HCT116 (cell line): ENCODE results near the gene CRYBA4. TPM values are rescaled to one million over a fixed set of nuclear protein-coding genes. Genes with fewer than 3 reads are reported as not detected.

Source experiments
- ATAC-seq: fragments of 200-7000 bp; cut with Tn5 transposase; 2 replicates; pipeline ENCODE4 v1.9.1; 2020; ENCODE audit warnings: mild to moderate bottlenecking, moderate library complexity
- BruUV-seq: library from RNA; stranded (reverse); fragments of 400-500 nt; replicated peaks from 2 replicates; lab custom pipeline; 2021; lab: Mats Ljungman, UMichigan
- CTCF ChIA-PET: fragments of 300-600 bp; sonication (Branson Sonifier 250); formaldehyde crosslinking; loops from one replicate; lab custom pipeline; 2021; ENCODE audit warnings: antibody characterized with exemption; lab: Charles Lee
- POLR2A ChIA-PET: fragments of 300-600, 350-600 bp; sonication (Branson Sonifier 250); formaldehyde crosslinking; loops from one replicate; lab custom pipeline; 2021; ENCODE audit warnings: antibody characterized with exemption; lab: Charles Lee
- RAD21 ChIA-PET, 2 experiments: fragments of 300-600 bp; sonication (Branson Sonifier 250); formaldehyde crosslinking; loops; one replicate each; lab custom pipeline; 2023; ENCODE audit warnings: low total read pairs in 2 of 2; ENCODE audit not compliant: uncharacterized antibody in 2 of 2, unreplicated experiment in 2 of 2, low non-redundant PET in 1 of 2; lab: Charles Lee
- DNase-seq: peaks from one replicate; pipeline ENCODE4 v3.0.0-alpha.2; 2010; ENCODE audit warnings: low read depth, low spot score
- H2AFZ ChIP-seq: fragments of 200-600 bp; shearing (Covaris generic), sonication (generic); 2 replicates; pipeline ENCODE4 v1.6.1; 2017; ENCODE audit warnings: low read depth, mixed run types, mixed read lengths, antibody characterized with exemption, low read length; ENCODE audit not compliant: poor library complexity, severe bottlenecking
- H3K27ac ChIP-seq: 2 replicates; pipeline ENCODE4 v1.5.1; 2012; ENCODE audit warnings: low read depth, low read length
- H3K27me3 ChIP-seq: fragments of 200-600 bp; sonication (generic); 2 replicates; pipeline ENCODE4 v1.6.1; 2016; ENCODE audit warnings: mixed run types, low read length, mixed read lengths; ENCODE audit not compliant: insufficient read depth
- H3K36me3 ChIP-seq, 2 experiments: fragments of 200-500 bp in 1 of 2; fragments of 200-600 bp in 1 of 2; sonication (Bioruptor generic) in 1 of 2; sonication (generic) in 1 of 2; 2 replicates each; pipeline versions ENCODE4 v1.5.1 to v1.6.1; 2014 to 2016; ENCODE audit warnings: low read length in 2 of 2, inconsistent platforms in 1 of 2, mixed read lengths in 1 of 2, mixed run types in 1 of 2; ENCODE audit not compliant: insufficient read depth in 2 of 2, control insufficient read depth in 1 of 2
- H3K4me1 ChIP-seq, 2 experiments: fragments of 200-600 bp in 1 of 2; sonication (generic) in 1 of 2; 2 replicates each; pipeline versions ENCODE4 v1.5.1 to v1.6.1; 2012 to 2017; ENCODE audit warnings: low read length in 2 of 2, inconsistent platforms in 1 of 2, mild to moderate bottlenecking in 1 of 2, mixed read lengths in 1 of 2, mixed run types in 1 of 2, moderate library complexity in 1 of 2; ENCODE audit not compliant: insufficient read depth in 2 of 2, control insufficient read depth in 1 of 2
- H3K4me2 ChIP-seq: fragments of 200-600 bp; sonication (generic); 2 replicates; pipeline ENCODE4 v1.6.1; 2017; ENCODE audit warnings: mixed run types, low read length, mixed read lengths
- H3K4me3 ChIP-seq, 2 experiments: fragments of 200-600 bp in 1 of 2; sonication (generic) in 1 of 2; replicated peaks in 1 of 2; 2 replicates each; pipeline ENCODE4 v1.5.1; 2011 to 2016; ENCODE audit warnings: low read length in 2 of 2, control low read depth in 1 of 2, low read depth in 1 of 2, mild to moderate bottlenecking in 1 of 2, mixed read lengths in 1 of 2, mixed run types in 1 of 2
- H3K79me2 ChIP-seq: fragments of 200-600 bp; sonication (generic); 2 replicates; pipeline ENCODE4 v1.6.1; 2017; ENCODE audit warnings: mild to moderate bottlenecking, mixed run types, low read length, moderate library complexity, mixed read lengths; ENCODE audit not compliant: insufficient read depth
- H3K9ac ChIP-seq: fragments of 200-600 bp; sonication (generic); 2 replicates; pipeline ENCODE4 v1.6.1; 2016; ENCODE audit warnings: low read length, mixed read lengths
- H3K9me2 ChIP-seq: fragments of 200-600 bp; sonication (generic), shearing (Covaris generic); 2 replicates; pipeline ENCODE4 v1.6.1; 2017; ENCODE audit warnings: mixed run types, mild to moderate bottlenecking, moderate library complexity; ENCODE audit not compliant: insufficient read depth
- H3K9me3 ChIP-seq, 2 experiments: fragments of 200-500 bp in 1 of 2; fragments of 200-600 bp in 1 of 2; sonication (Bioruptor generic) in 1 of 2; sonication (generic) in 1 of 2; 2 replicates each; pipeline ENCODE4 v1.6.1; 2014 to 2017; ENCODE audit warnings: low read length in 2 of 2, mixed read lengths in 2 of 2, inconsistent platforms in 1 of 2, low read depth in 1 of 2, mild to moderate bottlenecking in 1 of 2, mixed run types in 1 of 2, moderate library complexity in 1 of 2; ENCODE audit not compliant: control insufficient read depth in 1 of 2, insufficient read depth in 1 of 2
- H4K20me1 ChIP-seq: fragments of 200-600 bp; sonication (generic), shearing (Covaris generic); 2 replicates; pipeline ENCODE4 v1.6.1; 2017; ENCODE audit warnings: mixed run types, mild to moderate bottlenecking, moderate library complexity; ENCODE audit not compliant: insufficient read depth
- ATF3 ChIP-seq: IDR thresholded peaks from 2 replicates; pipeline ENCODE4 v1.6.1; 2012
- CTCF ChIP-seq, 3 experiments: fragments of 200-600 bp in 1 of 3; sonication (generic) in 1 of 3; IDR thresholded peaks in 2 of 3; conservative IDR thresholded peaks in 1 of 3; 2 replicates each; pipeline ENCODE4 v1.5.1; 2012 to 2017; ENCODE audit warnings: low read depth in 2 of 3, low read length in 2 of 3, antibody characterized with exemption in 1 of 3, borderline replicate concordance in 1 of 3, control low read depth in 1 of 3, mild to moderate bottlenecking in 1 of 3, mixed read lengths in 1 of 3, mixed run types in 1 of 3, moderate library complexity in 1 of 3; ENCODE audit not compliant: insufficient read depth in 1 of 3
- ELF1 ChIP-seq: IDR thresholded peaks from 2 replicates; pipeline ENCODE4 v1.6.1; 2012; ENCODE audit warnings: low read depth, borderline replicate concordance
- MAX ChIP-seq: IDR thresholded peaks from 2 replicates; pipeline ENCODE4 v1.6.1; 2012
- RAD21 ChIP-seq: IDR thresholded peaks from 2 replicates; pipeline ENCODE4 v1.6.1; 2012; ENCODE audit warnings: low read depth, mild to moderate bottlenecking
- SP1 ChIP-seq: IDR thresholded peaks from 2 replicates; pipeline ENCODE4 v1.6.1; 2012; ENCODE audit warnings: low read depth
- SRF ChIP-seq: IDR thresholded peaks from 2 replicates; pipeline ENCODE4 v1.6.1; 2012; ENCODE audit warnings: low read depth
- TCF7L2 ChIP-seq: IDR thresholded peaks from 2 replicates; pipeline ENCODE4 v1.7.0; 2011; ENCODE audit warnings: borderline replicate concordance, inconsistent platforms; ENCODE audit not compliant: insufficient read depth, insufficient read length; ENCODE audit errors: extremely low read depth
- YY1 ChIP-seq: IDR thresholded peaks from 2 replicates; pipeline ENCODE4 v1.6.1; 2011; ENCODE audit warnings: low read length, low read depth, moderate library complexity, mild to moderate bottlenecking; ENCODE audit not compliant: insufficient replicate concordance; ENCODE audit errors: extremely low read depth
- ZBTB33 ChIP-seq: IDR thresholded peaks from 2 replicates; pipeline ENCODE4 v1.6.1; 2011; ENCODE audit warnings: mild to moderate bottlenecking, low read length, moderate library complexity; ENCODE audit not compliant: insufficient replicate concordance; ENCODE audit errors: extremely low read depth
- ZFX ChIP-seq: fragments of 450-650 bp; IDR thresholded peaks from 2 replicates; pipeline ENCODE4 v1.6.1; 2017
- intact Hi-C: fragments of 100-400 bp; cut with micrococcal nuclease; formaldehyde crosslinking; loops from 2 replicates; pipeline ENCODE4 v1.10.0; 2022
- total RNA-seq: library from RNA; stranded (reverse); gene quantifications from one replicate; pipeline ENCODE4 v1.2.1, GENCODE V29; 2021; ENCODE audit not compliant: unreplicated experiment

CRYBA4 gene
- total RNA-seq, 1 experiment from 2014 or later: not detected

GRCh38 chr22:26585104-26585790 lies 36.5 kb upstream of the CRYBA4 start:
- DNase-seq: no peak
- Histone ChIP-seq H3K9ac (no peak overlapping the region), H4K20me1 (no peaks in the 10 kb centered on the region), H3K4me3 (no peak overlapping the region), H3K27ac (no peak overlapping the region), H3K79me2 (peaks cover 22% of the 10 kb centered on the region; the same call in 1 of the 2 replicates), H3K36me3 (no peaks in the 10 kb centered on the region), H2AFZ (no peak overlapping the region), H3K9me3 (no peaks in the 10 kb centered on the region), H3K4me2 (no peak overlapping the region), H3K27me3 (no peaks in the 10 kb centered on the region), H3K9me2 (no peaks in the 10 kb centered on the region), H3K4me1 (peaks cover 4 to 13% of the 10 kb centered on the region in 2 experiments; a peak in 3 of 4 replicates)
- ChIA-PET RAD21 (no interaction called here), CTCF (no interaction called here), POLR2A (interaction anchor here (0.5 kb wide), 1 partner anchor 37 kb away, joined by 3 read pairs; no protein-coding TSS in a partner anchor)
- TF ChIP-seq ZFX: no peak
- TF ChIP-seq MAX: no peak
- TF ChIP-seq ELF1: no peak
- TF ChIP-seq ZBTB33: no peak
- TF ChIP-seq YY1: no peak
- TF ChIP-seq ATF3: no peak
- TF ChIP-seq SRF: no peak
- TF ChIP-seq RAD21: no peak
- TF ChIP-seq TCF7L2: no peak
- no peak for TF ChIP-seq CTCF (IDR thresholded peaks at IDR 0.05 in 2 of 3, conservative IDR thresholded peaks at IDR 0.05 in 1 of 3; ENCODE audit: borderline replicate concordance in 1 of 3, insufficient read depth in 1 of 3, low read depth in 2 of 3, low read length in 2 of 3)
- no peak for TF ChIP-seq SP1
- no peak for ATAC-seq
- intact Hi-C loops: no loop called here
- BruUV-seq: no TSS peak
